Activated CD4-positive, alpha-beta memory T cell treated with anti-CD3 and anti-CD28 coated beads, Interleukin-2, amount 10 ng/mL, durations not matched to agents 7 days and 5 days (primary cell): ENCODE results near the gene MYOM1. TPM values are rescaled to one million over a fixed set of nuclear protein-coding genes. Genes with fewer than 3 reads are reported as not detected.

Source experiments
- CTCF ChIA-PET: fragments of 350-600 bp; sonication (Branson Sonifier 250); formaldehyde crosslinking; loops from one replicate; lab custom pipeline; 2021; ENCODE audit warnings: antibody characterized with exemption, inconsistent platforms; lab: Charles Lee
- POLR2A ChIA-PET: fragments of 350-600 bp; sonication (Branson Sonifier 250); formaldehyde crosslinking; loops from one replicate; lab custom pipeline; 2021; ENCODE audit warnings: antibody characterized with exemption; lab: Charles Lee
- DNase-seq: peaks from one replicate; pipeline ENCODE4 v3.0.0-alpha.2; 2020
- H3K27ac Mint-ChIP-seq: one replicate; pipeline ENCODE4 v1.8.0; 2021; ENCODE audit warnings: mild to moderate bottlenecking, mixed read lengths
- H3K27me3 Mint-ChIP-seq: one replicate; pipeline ENCODE4 v1.8.0; 2021; ENCODE audit warnings: mixed read lengths
- H3K36me3 Mint-ChIP-seq: one replicate; pipeline ENCODE4 v1.8.0; 2021; ENCODE audit warnings: low read depth, mixed read lengths
- H3K4me1 Mint-ChIP-seq: one replicate; pipeline ENCODE4 v1.8.0; 2021; ENCODE audit warnings: mixed read lengths
- H3K4me3 Mint-ChIP-seq: one replicate; pipeline ENCODE4 v1.8.0; 2021; ENCODE audit warnings: mild to moderate bottlenecking, mixed read lengths
- H3K9me3 Mint-ChIP-seq: one replicate; pipeline ENCODE4 v1.8.0; 2021; ENCODE audit warnings: mixed read lengths
- total RNA-seq, 2 experiments: library from RNA; stranded (reverse); gene quantifications; one replicate each; pipeline ENCODE4 v1.2.3, GENCODE V29; 2021

The MYOM1 gene
- total RNA-seq, 2 experiments from 2014 or later: 1.7 to 2.4 TPM

- H3K27me3 Mint-ChIP-seq: no peaks in the 10 kb centered on the region
- no peak overlapping the region for H3K4me3 Mint-ChIP-seq
- peaks cover 3% of the 10 kb centered on the region for H3K4me1 Mint-ChIP-seq
- no peak overlapping the region for H3K27ac Mint-ChIP-seq
- ChIA-PET CTCF (no interaction called here), POLR2A (no interaction called here)
- DNase-seq: no peak
- H3K36me3 Mint-ChIP-seq: no peaks in the 10 kb centered on the region
- no peaks in the 10 kb centered on the region for H3K9me3 Mint-ChIP-seq
Observed at GRCh38 chr18:3171631-3172030, 48.1 kb downstream of the MYOM1 start.

- no peak overlapping the region for H3K27ac Mint-ChIP-seq
- no peaks in the 10 kb centered on the region for H3K27me3 Mint-ChIP-seq
- H3K4me1 Mint-ChIP-seq: peaks cover 3% of the 10 kb centered on the region
- DNase-seq: no peak
- no peaks in the 10 kb centered on the region for H3K9me3 Mint-ChIP-seq
- CTCF ChIA-PET: no interaction called here
- H3K36me3 Mint-ChIP-seq: no peaks in the 10 kb centered on the region
- H3K4me3 Mint-ChIP-seq: no peak overlapping the region
- POLR2A ChIA-PET: no interaction called here
Observed at GRCh38 chr18:3170441-3171161, 49.2 kb downstream of the MYOM1 start.

- Mint-ChIP-seq H3K9me3 (no peaks in the 10 kb centered on the region), H3K36me3 (no peaks in the 10 kb centered on the region), H3K27me3 (no peaks in the 10 kb centered on the region), H3K4me1 (peaks cover 3% of the 10 kb centered on the region), H3K27ac (no peak overlapping the region), H3K4me3 (no peak overlapping the region)
- CTCF ChIA-PET: interaction anchor here (1.5 to 1.7 kb wide), 2 partner anchors 9 to 13 kb away, joined by 3 to 7 read pairs; no protein-coding TSS in a partner anchor
- DNase-seq: no peak
- POLR2A ChIA-PET: no interaction called here
Observed at GRCh38 chr18:3164381-3164780, 55.4 kb downstream of the MYOM1 start.

GRCh38 chr18:3163968-3164367, 55.8 kb downstream of the MYOM1 start:
- DNase-seq: no peak
- Mint-ChIP-seq H3K36me3 (no peaks in the 10 kb centered on the region), H3K9me3 (no peaks in the 10 kb centered on the region), H3K27me3 (no peaks in the 10 kb centered on the region), H3K4me3 (no peak overlapping the region), H3K4me1 (peaks cover 3% of the 10 kb centered on the region), H3K27ac (no peak overlapping the region)
- POLR2A ChIA-PET: no interaction called here
- CTCF ChIA-PET: interaction anchor here (1.2 to 1.7 kb wide), 3 partner anchors 10 to 35 kb away, joined by 3 to 7 read pairs (median 5); no protein-coding TSS in a partner anchor

- H3K4me1 Mint-ChIP-seq: peaks cover 3% of the 10 kb centered on the region
- CTCF ChIA-PET: interaction anchor here (1.7 kb wide), 1 partner anchor 11 kb away, joined by 5 read pairs; no protein-coding TSS in a partner anchor
- no peaks in the 10 kb centered on the region for H3K9me3 Mint-ChIP-seq
- H3K4me3 Mint-ChIP-seq: no peak overlapping the region
- H3K36me3 Mint-ChIP-seq: no peaks in the 10 kb centered on the region
- POLR2A ChIA-PET: no interaction called here
- no peaks in the 10 kb centered on the region for H3K27me3 Mint-ChIP-seq
- no peak for DNase-seq
- no peak overlapping the region for H3K27ac Mint-ChIP-seq
Observed at GRCh38 chr18:3162181-3162580, 57.6 kb downstream of the MYOM1 start.

GRCh38 chr18:3159830-3160229, 59.9 kb downstream of the MYOM1 start:
- CTCF ChIA-PET: interaction anchor here (0.7 to 1.1 kb wide), 2 partner anchors 31 to 249 kb away, joined by 3 to 4 read pairs; no protein-coding TSS in a partner anchor
- Mint-ChIP-seq H3K27me3 (no peaks in the 10 kb centered on the region), H3K9me3 (no peaks in the 10 kb centered on the region), H3K4me1 (peaks cover 3% of the 10 kb centered on the region), H3K4me3 (no peak overlapping the region), H3K27ac (no peak overlapping the region), H3K36me3 (no peaks in the 10 kb centered on the region)
- POLR2A ChIA-PET: no interaction called here
- no peak for DNase-seq

GRCh38 chr18:3157606-3158005, 62.2 kb downstream of the MYOM1 start:
- H3K27me3 Mint-ChIP-seq: no peaks in the 10 kb centered on the region
- no peak overlapping the region for H3K27ac Mint-ChIP-seq
- H3K4me3 Mint-ChIP-seq: no peak overlapping the region
- H3K36me3 Mint-ChIP-seq: no peaks in the 10 kb centered on the region
- H3K9me3 Mint-ChIP-seq: no peaks in the 10 kb centered on the region
- ChIA-PET POLR2A (no interaction called here), CTCF (interaction anchor here (1.1 to 2.1 kb wide), 2 partner anchors 29 to 89 kb away, joined by 3 to 7 read pairs; no protein-coding TSS in a partner anchor)
- DNase-seq: no peak
- peaks cover 3% of the 10 kb centered on the region for H3K4me1 Mint-ChIP-seq

GRCh38 chr18:3157086-3157485, 62.7 kb downstream of the MYOM1 start:
- CTCF ChIA-PET: interaction anchor here (1.1 kb wide), 1 partner anchor 89 kb away, joined by 3 read pairs; no protein-coding TSS in a partner anchor
- no peak overlapping the region for H3K27ac Mint-ChIP-seq
- no peaks in the 10 kb centered on the region for H3K4me1 Mint-ChIP-seq
- H3K36me3 Mint-ChIP-seq: no peaks in the 10 kb centered on the region
- H3K27me3 Mint-ChIP-seq: no peaks in the 10 kb centered on the region
- H3K4me3 Mint-ChIP-seq: no peak overlapping the region
- H3K9me3 Mint-ChIP-seq: no peaks in the 10 kb centered on the region
- DNase-seq: no peak
- POLR2A ChIA-PET: no interaction called here

- CTCF ChIA-PET: interaction anchor here (0.9 to 1.7 kb wide), 3 partner anchors 28 to 162 kb away, joined by 3 to 5 read pairs (median 4); no protein-coding TSS in a partner anchor
- H3K36me3 Mint-ChIP-seq: no peaks in the 10 kb centered on the region
- no peak overlapping the region for H3K27ac Mint-ChIP-seq
- POLR2A ChIA-PET: no interaction called here
- no peaks in the 10 kb centered on the region for H3K9me3 Mint-ChIP-seq
- peaks cover 3% of the 10 kb centered on the region for H3K27me3 Mint-ChIP-seq
- no peak for DNase-seq
- H3K4me1 Mint-ChIP-seq: no peaks in the 10 kb centered on the region
- H3K4me3 Mint-ChIP-seq: no peak overlapping the region
Observed at GRCh38 chr18:3156325-3156640, 63.5 kb downstream of the MYOM1 start.

GRCh38 chr18:3154214-3154613, 65.6 kb downstream of the MYOM1 start:
- no peaks in the 10 kb centered on the region for H3K36me3 Mint-ChIP-seq
- ChIA-PET CTCF (no interaction called here), POLR2A (no interaction called here)
- H3K4me1 Mint-ChIP-seq: no peaks in the 10 kb centered on the region
- no peaks in the 10 kb centered on the region for H3K9me3 Mint-ChIP-seq
- DNase-seq: no peak
- H3K27ac Mint-ChIP-seq: no peak overlapping the region
- no peak overlapping the region for H3K4me3 Mint-ChIP-seq
- peaks cover 6% of the 10 kb centered on the region for H3K27me3 Mint-ChIP-seq

- no peaks in the 10 kb centered on the region for H3K9me3 Mint-ChIP-seq
- H3K36me3 Mint-ChIP-seq: no peaks in the 10 kb centered on the region
- no peak overlapping the region for H3K27ac Mint-ChIP-seq
- no peak overlapping the region for H3K4me3 Mint-ChIP-seq
- ChIA-PET CTCF (interaction anchor here (1.2 to 2.4 kb wide), 5 partner anchors 24 to 294 kb away, joined by 4 to 39 read pairs (median 6); partner anchors contain the start of gene MYL12A), POLR2A (no interaction called here)
- H3K27me3 Mint-ChIP-seq: peaks cover 10% of the 10 kb centered on the region
- no peak for DNase-seq
- no peaks in the 10 kb centered on the region for H3K4me1 Mint-ChIP-seq
Observed at GRCh38 chr18:3153107-3153704, 66.6 kb downstream of the MYOM1 start.

- DNase-seq: no peak
- no peak overlapping the region for H3K4me3 Mint-ChIP-seq
- CTCF ChIA-PET: interaction anchor here (0.8 to 2.4 kb wide), 16 partner anchors 10 to 295 kb away, joined by 3 to 39 read pairs (median 4); partner anchors contain the start of gene MYL12A
- no peaks in the 10 kb centered on the region for H3K9me3 Mint-ChIP-seq
- peaks cover 11% of the 10 kb centered on the region for H3K27me3 Mint-ChIP-seq
- POLR2A ChIA-PET: interaction anchor here (1.1 kb wide), 1 partner anchor 158 kb away, joined by 5 read pairs; no protein-coding TSS in a partner anchor
- no peaks in the 10 kb centered on the region for H3K4me1 Mint-ChIP-seq
- no peaks in the 10 kb centered on the region for H3K36me3 Mint-ChIP-seq
- H3K27ac Mint-ChIP-seq: no peak overlapping the region
Observed at GRCh38 chr18:3152294-3152693, 67.5 kb downstream of the MYOM1 start.
